NK-92 treated with Interleukin-12 subunit alpha and Interleukin-12 subunit beta, amount 100 ng/mL, for 24 hours (cell line): ENCODE measurements around the gene TMEM54.

Source experiments
- DNase-seq: peaks from one replicate; lab custom pipeline; 2025; lab: John Stamatoyannopoulos, UW

The TMEM54 gene

DNA sequence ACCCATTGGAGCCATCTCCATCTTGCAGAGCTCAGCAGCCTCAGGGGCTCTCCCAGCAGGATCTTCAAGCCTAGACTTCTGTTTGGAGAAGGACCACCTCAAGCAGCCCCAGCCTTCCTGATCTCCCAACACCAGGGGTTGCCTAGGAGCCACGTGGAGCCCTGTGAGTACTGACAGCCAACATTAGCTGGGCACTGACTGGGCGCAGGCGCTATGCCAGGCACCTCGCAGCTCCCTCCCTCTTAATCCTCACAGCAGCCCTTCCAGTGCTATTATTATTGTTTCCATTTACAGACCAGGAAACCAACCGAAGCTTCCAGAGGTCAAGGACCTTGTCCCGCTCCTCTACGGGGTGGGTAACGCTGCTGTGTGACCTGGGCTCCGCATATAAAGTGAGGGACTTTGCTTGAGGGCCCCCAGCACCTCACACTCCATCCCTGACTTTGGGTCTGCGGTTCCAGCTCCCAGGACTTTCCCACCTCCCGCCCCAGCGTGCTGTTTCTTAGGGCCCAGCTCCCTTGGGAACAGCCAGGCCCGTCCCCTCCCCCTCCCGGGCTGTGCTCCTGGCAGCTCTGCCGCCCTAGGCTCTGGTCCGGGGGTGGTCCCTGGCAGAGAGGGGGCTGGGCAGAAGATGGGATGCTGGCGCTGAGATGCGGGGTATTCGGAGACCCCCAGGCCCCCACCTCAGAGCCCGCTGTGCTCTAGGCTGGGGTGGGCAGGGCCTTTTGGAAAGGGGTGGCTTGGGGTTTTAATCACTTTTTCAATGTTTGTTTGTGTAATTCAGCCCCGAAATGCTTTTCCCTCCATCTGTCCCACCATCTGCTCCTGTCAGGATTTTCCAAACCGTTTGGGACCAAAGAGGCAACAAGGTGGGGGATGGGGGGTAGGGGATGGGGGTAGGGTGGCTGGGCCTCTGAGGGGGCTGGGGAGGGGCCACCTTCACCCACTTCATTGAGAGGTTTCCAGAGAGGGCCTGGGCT lies 19.0 kb downstream of the TMEM54 start:
- no peak for DNase-seq

DNA sequence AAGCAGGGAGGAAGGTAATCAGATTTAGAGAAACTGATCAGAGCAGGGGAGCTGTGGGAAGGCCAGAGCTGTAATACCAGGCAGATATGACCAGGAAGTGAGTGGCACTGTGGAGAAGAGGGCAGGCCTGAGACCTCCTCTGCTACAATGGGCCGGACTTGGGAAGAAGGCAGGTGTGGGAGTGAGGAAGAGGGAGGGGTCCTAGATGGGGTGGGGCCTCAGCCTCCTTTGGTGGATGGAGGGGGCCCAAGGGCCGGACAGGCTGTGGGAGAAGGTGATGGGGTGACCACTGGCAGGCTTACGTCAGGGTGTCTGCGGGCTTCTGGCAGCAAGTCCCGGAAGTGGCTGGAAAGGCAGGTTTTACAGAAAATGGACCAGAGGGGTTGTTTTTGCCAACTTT lies 19.9 kb downstream of the TMEM54 start:
- DNase-seq, result no peak

DNA sequence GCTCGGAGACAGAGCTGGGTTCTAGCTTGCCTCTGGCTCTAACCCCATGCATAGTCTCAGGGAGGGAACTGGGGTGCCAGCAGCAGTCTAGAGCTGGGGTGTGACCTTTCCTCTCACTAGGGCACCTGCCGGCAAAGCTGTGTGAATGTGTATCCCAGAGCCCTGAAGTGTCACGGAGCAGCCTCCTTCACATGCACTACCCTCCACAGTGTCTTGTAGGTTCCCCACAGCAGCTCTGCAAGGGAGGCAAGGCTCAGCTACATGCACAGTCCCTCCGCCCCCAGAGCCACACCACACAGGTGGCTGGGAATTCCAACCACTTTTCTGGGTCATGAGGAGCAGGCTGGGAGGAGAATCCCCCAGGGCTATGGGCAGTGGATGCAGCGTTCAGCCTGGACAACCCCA lies 22.6 kb downstream of the TMEM54 start:
- DNase-seq, result no peak

DNA sequence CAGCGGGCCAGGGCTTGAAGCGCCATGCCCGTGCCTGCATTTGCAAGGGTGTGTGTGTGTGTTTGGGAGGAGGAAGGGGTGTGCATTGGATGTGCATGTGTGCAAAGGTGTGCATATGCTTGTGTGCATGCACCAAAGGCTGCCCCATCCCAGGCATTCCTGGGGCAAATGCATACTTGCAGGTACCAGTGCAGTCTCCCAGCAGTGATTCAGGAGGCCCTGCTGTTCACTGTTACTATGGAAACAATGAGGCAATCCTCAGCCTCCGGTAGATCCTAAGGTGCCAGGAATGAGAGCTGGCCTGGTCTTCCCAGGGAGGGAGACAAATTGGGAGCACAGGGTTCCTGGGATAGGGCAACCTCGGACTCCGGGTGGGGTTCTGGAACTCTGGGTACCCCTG lies 23.0 kb downstream of the TMEM54 start:
- DNase-seq, result no peak

DNA sequence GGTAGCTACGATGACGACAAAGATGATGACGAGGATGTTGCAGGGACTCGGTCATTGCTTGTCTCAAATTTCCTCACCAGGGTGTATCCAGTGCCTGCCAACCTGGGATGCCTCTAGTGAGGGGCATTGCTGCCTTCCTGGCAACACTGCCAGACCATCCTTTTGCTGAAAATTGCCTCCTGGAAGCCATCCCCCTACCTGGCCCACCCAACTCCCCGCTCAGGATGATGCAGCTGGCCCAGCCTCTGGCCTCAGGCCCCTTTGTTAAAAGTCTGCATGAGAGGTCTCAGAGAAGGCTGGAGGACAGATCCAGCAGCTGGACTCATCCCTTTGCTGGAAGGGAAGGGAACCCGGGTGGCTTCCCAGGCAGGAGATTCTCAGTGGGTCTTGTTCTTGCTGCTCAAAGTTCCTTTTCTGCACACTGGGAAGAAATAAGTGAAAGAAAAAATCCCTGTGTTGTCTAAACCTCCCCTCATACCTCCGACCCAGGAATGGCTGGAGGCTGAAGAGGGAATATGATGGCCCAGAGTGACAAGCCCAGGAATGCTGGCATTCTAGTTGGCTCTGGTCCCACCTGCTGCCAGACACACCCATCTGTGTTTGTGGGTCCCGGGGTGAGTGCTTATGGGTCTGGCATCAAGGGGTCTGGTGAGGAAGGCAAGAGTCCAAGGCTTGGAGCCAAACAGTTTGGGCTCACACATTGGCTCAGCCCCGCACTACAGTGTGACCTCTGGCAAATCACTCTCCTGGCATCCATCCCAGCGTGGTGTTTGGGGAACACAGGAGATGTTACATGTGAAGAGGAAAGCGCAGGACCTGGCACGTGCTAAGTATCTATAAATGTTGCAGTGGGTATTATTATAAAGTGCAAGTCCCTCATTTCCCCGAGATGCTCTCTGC lies 23.7 kb downstream of the TMEM54 start:
- no peak for DNase-seq

DNA sequence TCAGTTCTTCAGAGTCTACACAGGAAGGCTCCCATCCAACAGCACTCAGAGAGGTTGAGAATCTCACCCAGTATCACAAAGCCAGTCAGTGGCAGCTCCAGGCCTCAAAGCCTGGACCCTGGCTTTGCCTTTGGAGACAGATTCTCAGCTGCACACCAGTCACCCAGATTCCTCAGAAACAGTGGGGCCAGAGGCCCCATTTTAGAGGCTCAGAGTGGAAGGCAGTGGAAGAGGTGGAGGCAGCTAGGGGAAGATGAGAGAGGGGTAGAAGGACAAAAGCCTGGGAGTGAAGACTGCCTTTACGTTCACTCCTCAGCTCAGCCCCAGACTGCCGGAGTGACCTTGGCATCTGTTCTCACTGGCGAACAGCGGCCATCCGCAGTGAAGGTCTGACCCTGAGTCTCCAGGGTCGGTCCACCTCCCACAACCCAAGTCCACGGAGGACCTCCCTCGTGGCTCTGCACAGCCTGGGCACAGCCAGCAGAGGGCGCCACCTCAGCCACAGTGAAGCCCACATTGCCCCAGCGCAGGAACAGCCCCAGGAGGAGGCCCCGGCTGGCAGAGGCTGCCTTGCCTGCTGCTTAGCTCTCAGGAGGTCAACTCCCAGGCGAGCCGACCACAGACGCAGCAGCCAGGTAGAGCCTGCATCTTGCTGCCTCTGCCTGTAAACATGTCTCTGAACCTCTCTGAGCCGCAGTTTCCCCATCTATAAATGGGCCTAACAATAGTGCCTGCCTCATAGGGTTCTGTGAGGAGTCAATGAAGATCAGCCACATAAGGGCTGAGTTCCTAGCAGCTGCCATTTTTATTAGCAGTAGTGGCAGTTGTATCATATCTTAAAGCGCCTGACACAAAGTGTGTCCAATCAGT lies 24.6 kb downstream of the TMEM54 start:
- DNase-seq, result peak; percentile 49

DNA sequence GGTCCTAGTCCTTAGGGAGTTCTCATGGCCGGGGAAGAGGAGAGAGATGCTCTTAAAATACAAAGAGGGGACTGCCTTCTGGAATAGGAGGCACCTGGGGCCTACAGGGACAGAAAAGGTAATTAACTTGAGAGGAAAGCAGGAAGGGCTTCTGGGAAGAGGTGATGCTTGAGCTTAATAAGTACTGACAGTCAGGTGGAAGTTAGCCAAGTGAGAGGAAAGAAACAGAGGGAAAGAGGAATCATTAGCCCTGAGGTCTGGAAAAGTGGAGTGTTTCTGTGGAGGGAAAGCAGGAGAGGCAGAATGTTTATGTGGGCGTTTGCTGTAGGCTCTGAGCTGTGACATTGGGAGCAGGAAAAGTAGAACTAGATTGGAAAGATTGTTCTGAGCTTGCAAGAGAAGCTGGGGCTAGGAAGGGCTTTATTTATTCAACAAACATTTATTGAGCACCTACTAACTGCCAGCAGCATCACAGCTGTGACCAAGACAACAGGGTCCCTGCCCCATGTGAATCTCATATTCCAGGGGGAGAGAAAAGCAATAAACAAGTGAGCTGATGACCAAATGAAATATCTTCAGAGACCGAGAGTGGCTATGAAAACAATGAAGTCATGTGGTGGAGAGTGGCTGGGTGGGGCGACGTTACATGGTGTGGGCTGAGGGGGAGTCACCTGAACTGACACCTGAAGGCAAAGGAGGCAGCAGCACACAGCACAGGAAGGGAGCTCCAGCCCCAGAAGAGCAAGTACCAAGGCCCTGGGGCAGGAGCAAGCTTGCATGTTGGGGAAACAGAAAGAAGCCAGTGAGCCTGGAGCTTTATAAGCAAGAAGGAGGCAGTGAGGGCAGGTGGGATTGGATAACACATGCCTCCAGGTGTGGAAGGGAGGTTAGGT lies 26.1 kb downstream of the TMEM54 start:
- DNase-seq, result no peak

DNA sequence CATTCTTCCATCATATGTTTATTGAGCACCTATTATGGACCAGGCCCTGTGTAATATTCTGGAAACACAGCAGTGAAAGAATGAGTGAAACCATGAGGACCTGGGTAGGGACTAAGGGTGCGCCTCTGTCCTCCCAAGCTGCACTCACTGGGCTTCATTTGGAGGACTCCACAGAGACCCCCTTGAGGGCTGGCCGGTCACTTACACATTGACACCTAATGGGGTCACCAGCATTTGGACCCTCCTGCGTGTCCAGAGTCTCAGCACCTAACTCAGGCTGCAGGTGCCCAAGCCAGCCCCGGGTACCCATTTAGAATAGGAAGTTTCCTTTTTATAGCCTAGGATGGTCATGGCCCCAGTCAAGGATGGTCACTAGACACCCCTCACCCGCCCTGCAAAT lies 27.7 kb downstream of the TMEM54 start:
- no peak for DNase-seq

DNA sequence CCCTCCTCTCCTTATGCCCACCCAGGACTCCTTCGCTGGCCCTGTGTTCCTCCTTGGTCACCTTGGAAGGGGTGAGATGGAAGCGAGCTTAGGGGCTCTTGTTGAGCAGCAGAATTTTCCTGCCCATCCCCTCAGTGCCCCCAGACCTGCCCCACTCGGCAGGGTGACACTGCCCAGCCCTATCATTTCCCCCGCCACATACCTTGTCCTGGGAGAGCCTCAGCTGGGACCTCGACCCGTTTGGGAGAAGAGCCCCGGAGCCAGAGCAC lies 29.1 kb downstream of the TMEM54 start:
- DNase-seq, result no peak

DNA sequence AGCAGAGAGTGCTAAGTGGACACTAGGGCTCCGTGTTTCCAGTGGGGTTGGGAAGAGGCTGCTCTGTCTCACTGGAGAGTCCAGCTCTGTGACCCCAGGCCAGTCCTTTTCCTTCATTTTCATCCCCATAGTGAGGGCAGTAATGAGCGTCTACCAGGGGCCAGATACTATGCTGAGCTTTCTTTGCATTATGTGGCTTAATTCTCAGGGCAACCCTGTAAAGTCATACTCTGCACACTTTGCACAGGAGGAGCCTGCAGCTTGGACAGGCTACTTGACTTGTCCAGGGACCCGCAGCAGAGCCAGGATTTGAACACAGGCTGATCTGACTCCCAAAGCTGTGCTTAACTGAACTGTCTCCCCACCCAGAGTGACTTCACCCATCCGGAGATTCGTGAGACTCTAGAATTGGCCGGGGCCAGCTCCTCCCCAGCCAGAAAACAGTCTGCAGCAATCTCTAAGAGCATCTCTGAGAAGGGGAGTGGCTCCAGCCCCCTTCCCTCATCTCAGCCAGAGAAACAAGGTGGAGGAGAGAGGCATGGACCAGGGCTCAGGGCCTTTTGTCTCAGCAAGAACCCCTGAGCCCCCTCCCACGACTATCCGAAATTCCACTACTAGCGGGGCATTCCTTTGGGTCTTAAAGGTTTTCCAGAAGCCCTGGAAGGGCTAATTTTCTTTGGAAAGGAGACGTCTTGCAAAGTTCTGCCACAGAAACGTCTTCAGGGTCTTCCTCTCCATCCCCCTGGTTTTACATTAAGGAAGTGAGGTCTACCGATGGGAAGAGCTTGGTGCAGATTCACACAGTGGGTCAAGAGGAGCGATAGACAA lies 29.6 kb downstream of the TMEM54 start:
- DNase-seq, result no peak

DNA sequence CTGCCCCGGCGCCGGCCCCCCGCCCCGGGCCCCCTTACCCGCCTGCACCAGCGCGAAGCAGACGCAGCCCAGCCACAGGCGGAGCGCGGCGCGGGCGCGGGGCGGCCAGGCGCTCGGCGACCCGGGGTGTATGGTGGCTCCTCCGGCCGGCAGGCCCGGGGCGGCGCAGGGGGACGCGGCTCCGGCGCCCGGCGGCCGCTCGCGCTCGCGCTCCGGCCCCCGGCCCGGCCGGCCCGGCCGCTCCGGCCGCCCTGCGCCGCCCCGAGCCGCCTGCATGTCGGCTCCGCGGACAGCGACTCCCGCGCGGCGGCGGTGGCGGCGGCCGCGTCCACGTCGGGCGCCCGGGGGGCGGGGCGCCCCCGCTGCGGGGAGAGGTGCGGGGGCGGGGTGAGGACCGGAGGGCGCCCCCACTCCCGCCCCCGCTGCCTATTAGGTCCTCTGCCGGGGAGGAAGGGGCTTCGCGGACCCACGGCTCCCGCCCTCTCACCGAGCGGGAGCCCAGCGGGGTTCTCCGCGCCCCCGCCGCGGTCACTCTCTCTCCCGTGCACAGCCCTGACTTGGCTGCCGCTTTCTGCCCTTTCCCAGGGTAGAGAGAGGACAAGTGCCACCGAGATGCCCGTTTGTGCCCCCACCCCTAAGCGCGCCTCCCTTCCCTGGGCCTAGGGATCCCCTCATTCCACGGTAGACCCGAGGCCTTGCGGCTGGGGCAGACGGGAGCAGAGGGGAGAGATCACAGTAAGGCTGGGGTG lies 30.4 kb downstream of the TMEM54 start, which contains the start of gene FNDC5:
Gene FNDC5, minus strand, starts transcription at position 298 of the 749 bp plus-strand sequence.
- no peak for DNase-seq

DNA sequence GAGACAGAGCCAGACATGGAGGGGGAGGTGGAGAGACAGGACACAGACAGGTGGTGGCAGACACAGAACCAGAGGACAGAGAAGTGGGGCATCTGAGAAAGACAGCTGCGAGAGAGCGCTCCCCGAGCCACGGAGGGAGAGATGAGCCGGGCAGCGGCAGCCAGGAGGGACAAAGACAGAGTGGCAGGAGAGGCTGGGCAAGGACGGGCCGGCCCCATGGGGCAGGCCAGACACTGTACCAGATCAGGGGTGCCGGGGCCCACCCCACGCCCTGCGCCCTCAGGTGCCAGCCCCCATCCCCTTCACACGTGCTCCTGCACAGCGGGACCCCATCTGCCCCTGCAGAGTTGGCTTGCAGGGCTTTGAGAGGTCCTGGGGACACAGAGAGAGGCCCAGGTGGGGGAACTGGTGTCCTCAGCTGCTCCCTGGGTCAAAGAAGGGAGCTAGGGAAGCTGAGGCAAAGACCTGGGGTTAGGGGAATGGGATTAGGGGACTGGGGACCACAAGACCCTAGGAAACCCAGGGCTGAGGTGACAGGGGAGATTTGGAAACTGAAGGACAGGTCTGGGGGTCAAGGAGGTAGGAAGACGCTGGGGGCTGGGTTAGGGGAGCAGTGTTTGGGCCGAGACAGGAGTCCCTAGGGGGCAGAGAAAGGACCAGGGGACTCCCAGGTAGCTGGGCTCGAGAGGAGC lies 31.1 kb downstream of the TMEM54 start:
- DNase-seq, result no peak

DNA sequence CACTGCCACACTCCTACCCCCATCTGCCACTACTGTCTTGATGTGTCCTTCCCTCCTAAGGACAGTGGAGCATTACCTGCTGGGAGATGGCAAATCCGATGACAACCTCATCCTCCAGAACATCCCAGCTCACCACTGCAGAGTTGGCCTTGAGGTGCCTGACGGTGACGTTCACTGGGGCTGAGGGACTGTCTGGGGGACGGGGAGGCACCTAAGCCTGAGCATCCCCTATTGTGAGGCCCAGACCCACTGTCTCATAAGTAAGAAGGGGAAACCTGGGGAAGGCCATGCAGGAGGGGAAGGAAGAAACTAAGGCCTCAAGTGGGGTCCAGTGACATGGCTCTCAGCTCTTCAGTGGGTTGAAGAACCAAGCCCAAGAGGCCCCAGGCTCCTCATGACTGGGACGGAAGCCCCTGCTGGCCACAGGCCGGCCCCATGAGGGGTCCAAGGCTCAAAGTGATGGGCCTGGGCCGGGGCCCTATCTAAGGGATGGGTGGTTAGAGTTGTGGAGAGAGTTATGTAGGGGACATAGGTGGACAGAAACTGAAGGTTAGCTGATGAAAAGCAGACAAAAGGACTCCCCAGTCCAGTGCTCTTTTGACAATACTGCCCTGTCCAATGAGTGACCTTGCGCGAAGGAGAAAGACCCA lies 32.3 kb downstream of the TMEM54 start:
- DNase-seq, result no peak

DNA sequence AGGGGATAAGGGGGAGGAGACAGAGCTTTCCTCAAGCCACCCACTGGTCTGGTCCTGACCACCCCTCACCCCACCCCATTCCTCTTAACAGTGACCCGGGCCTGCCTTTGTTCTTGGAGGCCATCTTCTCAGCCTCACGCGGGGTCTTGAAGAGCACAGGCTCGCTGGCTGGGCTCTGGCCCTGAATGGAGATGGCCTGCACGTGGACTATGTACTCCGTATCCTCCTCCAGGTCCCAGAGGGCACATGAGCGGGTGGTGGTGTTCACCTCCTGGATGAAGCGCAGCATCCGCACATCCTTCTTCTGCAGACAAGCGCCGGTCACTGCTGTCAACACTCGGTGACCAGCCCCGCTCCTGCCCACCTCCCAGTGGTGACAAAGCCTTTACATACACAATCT lies 33.1 kb downstream of the TMEM54 start:
- no peak for DNase-seq

DNA sequence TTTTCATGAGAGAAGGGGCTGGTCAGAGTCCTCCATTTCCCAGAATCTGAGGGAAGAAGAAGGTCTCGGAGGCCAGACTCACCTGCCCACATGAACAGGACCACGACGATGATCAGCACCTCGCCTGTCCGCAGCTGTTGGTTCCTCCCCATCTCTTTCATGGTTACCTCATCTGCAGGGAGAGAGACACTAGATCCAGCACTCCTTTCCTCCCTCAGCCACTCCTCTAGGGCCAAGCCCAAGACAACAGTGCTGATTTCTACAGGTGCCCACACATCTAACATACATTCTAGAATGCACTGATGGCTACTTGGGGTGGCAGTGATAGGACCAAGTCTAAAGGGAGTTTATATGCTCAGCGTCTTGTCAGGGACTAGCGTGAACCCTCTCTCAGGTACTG lies 33.5 kb downstream of the TMEM54 start:
- no peak for DNase-seq

DNA sequence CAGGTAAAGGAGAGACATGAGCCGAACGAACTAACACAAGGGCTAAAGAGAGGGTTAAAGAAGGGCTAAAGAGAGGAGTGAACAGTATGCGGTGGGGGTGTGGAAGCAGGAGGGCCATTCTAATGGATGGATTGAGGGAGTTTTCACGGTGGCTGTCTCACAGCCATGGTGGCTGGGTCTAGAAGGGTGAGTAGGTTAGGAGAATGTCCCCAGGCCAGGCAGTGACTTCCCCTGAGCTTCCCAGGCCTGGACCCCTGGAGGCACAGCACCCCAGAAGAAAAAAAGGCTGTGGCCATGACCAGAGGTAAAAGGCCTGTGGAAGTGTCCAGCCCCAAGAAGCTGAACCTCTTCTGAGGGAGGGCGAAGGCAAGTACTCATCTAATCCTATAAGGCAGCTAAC lies 34.0 kb downstream of the TMEM54 start:
- DNase-seq, result no peak

DNA sequence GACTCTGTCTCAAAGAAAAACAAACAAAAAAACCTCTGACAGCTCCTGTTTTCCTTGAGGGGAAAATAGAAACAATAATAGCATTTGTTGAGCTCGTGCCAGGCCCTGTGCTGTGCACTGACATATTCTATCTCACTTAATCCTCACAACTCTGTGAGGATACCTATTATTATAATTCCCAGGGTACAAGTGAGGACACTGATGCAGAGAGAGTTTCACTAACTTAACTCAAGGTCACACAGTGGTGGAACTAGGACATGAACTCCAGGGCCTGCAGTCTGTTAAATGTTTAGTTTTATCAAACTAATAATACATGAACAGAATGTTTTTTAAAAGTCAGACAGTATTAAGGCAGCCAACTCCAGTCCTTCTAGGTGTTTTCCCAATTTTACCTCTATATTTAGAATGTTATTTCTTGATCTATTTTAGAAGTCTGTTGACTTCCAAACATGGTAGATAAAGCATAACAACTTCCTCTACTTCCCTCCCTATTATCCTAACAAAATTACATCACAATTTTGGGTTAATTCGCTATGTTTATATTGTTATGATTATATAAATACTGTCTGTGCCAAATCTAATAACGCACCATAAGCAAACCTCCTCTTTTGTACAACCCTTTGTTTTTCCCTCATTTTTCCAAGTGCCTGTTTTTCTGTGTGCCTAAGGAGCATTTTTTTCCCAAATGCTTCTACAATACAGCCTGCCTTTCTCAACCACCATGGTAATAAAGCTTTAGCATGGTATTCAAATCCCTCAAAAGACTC lies 35.4 kb downstream of the TMEM54 start:
- DNase-seq, result no peak
